Activated T-cell treated with anti-CD3 and anti-CD28 coated beads, Interleukin-2, amount 50 U/mL, for 4 hours (primary cell): Measurements from ENCODE around the gene SPATA18. TPM values are rescaled to one million over a fixed set of nuclear protein-coding genes. Genes with fewer than 3 reads are reported as not detected.

Experiments used
- ATAC-seq, 2 donors: fragments of 200-7000 bp; cut with Tn5 transposase; one replicate each; pipeline ENCODE4 v1.10.0; 2021
- DNase-seq: peaks from one replicate; pipeline ENCODE4 v3.0.0-alpha.2; 2020
- H3K27me3 Mint-ChIP-seq: one replicate; pipeline ENCODE4 v1.8.0; 2021; ENCODE audit warnings: low read depth, mixed read lengths
- H3K36me3 Mint-ChIP-seq: one replicate; pipeline ENCODE4 v1.8.0; 2022; ENCODE audit warnings: mixed read lengths; ENCODE audit not compliant: insufficient read depth
- H3K4me1 Mint-ChIP-seq: one replicate; pipeline ENCODE4 v1.8.0; 2021; ENCODE audit warnings: low read depth, mixed read lengths
- H3K4me3 Mint-ChIP-seq: one replicate; pipeline ENCODE4 v1.8.0; 2021; ENCODE audit warnings: mild to moderate bottlenecking, moderate library complexity, mixed read lengths
- H3K9me3 Mint-ChIP-seq: one replicate; pipeline ENCODE4 v1.8.0; 2021; ENCODE audit warnings: mixed read lengths
- total RNA-seq, 3 donors: library from RNA; stranded (reverse); gene quantifications; one replicate each; pipeline ENCODE4 v1.2.1, GENCODE V29; 2021

SPATA18 gene, protein sequence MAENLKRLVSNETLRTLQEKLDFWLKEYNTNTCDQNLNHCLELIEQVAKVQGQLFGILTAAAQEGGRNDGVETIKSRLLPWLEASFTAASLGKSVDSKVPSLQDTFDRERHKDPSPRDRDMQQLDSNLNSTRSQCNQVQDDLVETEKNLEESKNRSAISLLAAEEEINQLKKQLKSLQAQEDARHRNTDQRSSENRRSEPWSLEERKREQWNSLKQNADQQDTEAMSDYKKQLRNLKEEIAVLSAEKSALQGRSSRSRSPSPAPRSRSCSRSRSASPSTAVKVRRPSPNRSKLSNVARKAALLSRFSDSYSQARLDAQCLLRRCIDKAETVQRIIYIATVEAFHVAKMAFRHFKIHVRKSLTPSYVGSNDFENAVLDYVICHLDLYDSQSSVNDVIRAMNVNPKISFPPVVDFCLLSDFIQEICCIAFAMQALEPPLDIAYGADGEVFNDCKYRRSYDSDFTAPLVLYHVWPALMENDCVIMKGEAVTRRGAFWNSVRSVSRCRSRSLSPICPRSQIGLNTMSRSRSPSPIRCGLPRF
- total RNA-seq = under 1 TPM in 1 of 3 donors, not detected in 2; 0.05 TPM

DNA sequence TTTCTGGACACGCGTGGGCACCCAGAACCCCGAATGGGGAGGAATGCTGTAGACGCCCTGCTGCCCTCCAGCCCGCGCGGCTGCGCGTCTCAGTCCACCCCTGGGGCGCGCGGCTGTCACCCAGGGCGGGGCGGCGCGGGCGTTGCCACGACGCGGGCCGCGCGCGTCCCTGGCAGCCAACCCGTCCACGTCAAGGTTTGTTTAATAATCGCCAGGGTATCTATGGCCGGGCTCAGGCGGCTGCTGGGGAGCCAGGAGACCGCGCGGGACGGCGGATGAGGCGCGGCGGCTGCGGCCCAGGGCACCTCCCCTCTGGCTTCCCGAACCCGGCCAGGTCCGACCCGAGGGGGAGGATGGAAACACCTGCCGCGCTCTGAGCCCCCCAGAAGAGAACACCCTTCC, at the start of gene SPATA18:
Gene SPATA18, plus strand, starts transcription at position 92 of the 402 bp plus-strand sequence. CDS start 401 bp downstream, outside the sequence.
- Mint-ChIP-seq H3K36me3 (no peaks in the 10 kb centered on the region), H3K27me3 (peaks cover 65% of the 10 kb centered on the region), H3K4me3 (peak within 1 kb of the TSS; percentile 55), H3K4me1 (peaks cover 17% of the 10 kb centered on the region), H3K9me3 (no peaks in the 10 kb centered on the region)
- peak; percentile 57 to 68 for ATAC-seq
- DNase-seq = no peak

DNA sequence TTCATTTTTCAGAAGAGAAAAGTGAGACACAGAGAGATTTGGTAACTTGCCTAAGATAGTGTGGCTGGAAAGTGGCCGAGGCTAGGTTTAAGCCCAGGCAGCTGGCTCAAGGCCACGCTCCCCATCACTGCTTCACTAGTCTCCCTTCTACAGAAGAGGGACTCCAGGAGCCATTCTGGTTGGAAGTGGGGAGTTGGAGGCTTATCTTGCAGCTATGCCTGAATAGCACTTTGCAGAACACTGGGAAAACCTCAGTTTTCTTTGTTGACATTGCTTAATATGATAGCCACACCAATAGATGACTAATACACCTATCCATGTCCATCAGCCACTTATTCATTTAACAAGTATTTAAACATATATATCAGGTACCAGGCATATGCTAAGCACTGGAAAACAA, 49.5 kb upstream of the SPATA18 start:
- no peak for DNase-seq
- Mint-ChIP-seq H3K36me3 (no peaks in the 10 kb centered on the region), H3K4me3 (no peak overlapping the region), H3K27me3 (no peaks in the 10 kb centered on the region), H3K9me3 (no peaks in the 10 kb centered on the region), H3K4me1 (no peaks in the 10 kb centered on the region)
- no peak for ATAC-seq

DNA sequence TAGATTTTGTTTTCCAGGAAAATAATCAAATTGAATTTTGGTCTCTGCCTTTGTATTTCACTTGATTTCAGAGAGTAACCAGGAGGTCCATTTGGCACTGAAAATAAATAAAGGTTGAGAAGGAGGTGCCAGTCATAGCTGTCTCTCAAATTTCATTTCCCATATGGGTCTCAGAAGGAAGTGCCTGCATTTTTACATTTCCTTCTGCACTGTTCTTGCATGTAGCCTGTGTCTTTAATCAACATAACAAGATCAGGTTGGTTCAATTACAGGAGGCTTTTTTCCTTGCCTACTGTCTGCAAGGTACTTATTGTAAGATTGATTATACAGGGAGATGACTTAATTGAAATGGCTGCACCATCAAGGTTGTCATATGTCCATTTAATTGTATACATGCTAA, 46.7 kb upstream of the SPATA18 start:
- ATAC-seq = no peak
- no peak overlapping the region for H3K4me3 Mint-ChIP-seq

DNA sequence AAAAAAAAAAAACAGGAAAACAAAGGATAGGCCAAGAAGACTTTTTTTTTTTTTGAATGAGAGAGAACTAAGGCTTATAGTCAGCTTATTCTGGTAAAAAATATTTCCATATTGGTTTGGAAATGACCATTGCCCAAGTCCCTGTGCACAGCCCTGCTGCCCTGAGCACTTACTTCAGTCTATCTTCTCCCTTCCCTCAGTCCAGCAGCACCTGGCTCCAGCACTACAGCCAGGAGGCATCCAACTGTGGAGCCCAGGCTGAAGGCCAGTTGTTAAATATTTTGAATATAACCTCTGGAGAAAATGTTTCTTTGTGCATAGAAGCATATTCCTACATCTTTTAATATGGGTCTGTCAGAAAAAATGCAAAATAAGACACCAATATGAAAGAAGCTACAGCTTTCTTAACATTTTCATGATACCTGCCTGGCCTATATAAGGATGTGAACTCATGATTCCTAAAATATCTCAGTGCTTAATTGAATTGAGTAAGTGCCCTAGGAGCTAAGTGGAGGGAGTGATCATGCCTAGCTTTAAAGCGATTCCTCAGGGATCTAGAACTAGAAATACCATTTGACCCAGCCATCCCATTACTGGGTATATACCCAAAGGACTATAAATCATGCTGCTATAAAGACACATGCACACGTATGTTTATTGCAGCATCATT, 45.4 kb upstream of the SPATA18 start:
- ATAC-seq (no peak), DNase-seq (no peak)
- H3K27me3 Mint-ChIP-seq = no peaks in the 10 kb centered on the region
- no peaks in the 10 kb centered on the region for H3K4me1 Mint-ChIP-seq
- no peaks in the 10 kb centered on the region for H3K36me3 Mint-ChIP-seq
- H3K4me3 Mint-ChIP-seq = no peak overlapping the region
- H3K9me3 Mint-ChIP-seq = no peaks in the 10 kb centered on the region

More for the DNA sequence above, 46.7 kb upstream of the SPATA18 start:
- H3K36me3 Mint-ChIP-seq = no peaks in the 10 kb centered on the region
- no peaks in the 10 kb centered on the region for H3K9me3 Mint-ChIP-seq
- no peaks in the 10 kb centered on the region for H3K4me1 Mint-ChIP-seq
- no peaks in the 10 kb centered on the region for H3K27me3 Mint-ChIP-seq
- DNase-seq = no peak

DNA sequence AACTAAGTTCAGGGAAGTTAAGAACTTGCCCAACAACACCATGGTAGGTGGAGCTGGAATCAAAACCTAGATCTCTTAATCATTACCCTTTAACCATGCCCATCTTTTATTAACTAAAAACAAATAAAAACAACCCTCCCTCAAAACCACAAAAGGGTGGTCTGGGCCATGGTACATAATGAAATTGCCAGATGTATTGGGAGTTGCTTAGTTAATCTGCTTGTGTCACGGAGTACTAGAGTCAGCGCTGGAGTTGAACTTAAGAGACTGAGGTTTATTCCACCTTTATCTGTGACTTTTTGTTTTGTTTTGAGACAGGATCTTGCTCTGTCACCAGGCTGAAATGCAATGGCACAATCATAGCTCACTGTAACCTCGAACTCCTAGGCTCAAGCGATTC, 44.2 kb upstream of the SPATA18 start:
- no peak overlapping the region for H3K4me3 Mint-ChIP-seq

DNA sequence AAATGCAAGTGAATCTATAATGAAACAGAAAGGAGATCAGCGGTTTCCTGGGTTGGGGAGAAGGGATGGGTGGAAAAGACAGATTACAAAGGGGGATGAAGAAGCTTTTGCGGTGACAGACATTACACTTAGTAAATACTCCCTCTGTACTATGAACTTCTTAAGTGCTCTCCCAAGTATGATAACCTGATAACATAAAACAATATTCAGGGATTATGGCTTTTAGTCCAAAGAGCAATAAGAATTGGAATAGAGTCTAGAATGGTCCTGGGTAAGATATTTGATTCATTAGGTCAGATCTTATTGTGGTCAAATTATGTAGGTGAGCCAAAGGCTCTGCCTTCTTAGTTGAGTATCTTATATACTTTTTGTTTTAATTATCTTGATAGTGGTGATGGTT, 40.1 kb upstream of the SPATA18 start:
- Mint-ChIP-seq H3K27me3 (no peaks in the 10 kb centered on the region), H3K4me1 (no peaks in the 10 kb centered on the region), H3K36me3 (no peaks in the 10 kb centered on the region), H3K4me3 (no peak overlapping the region), H3K9me3 (no peaks in the 10 kb centered on the region)
- DNase-seq (no peak), ATAC-seq (no peak)

More for the DNA sequence above, 44.2 kb upstream of the SPATA18 start:
- Mint-ChIP-seq H3K36me3 (no peaks in the 10 kb centered on the region), H3K9me3 (no peaks in the 10 kb centered on the region), H3K27me3 (no peaks in the 10 kb centered on the region), H3K4me1 (no peaks in the 10 kb centered on the region)
- DNase-seq (no peak), ATAC-seq (no peak)

DNA sequence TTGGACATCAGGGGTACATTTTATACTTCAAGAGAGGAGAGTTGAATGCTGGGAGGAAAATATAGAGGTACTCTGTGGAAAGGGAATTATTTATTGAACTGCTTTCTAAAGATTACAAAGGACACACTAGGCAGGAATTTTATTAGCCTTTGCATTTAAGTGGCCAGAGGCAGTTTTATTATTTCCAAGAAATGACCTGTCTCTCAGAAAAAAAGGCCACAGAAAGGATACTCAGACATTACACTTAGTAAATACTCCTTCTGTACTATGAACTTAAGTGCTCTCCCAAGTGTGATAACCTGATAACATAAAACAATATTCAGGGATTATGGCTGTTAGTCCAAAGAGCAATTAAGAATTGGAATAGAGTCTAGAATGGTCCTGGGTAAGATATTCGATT, 38.5 kb upstream of the SPATA18 start:
- DNase-seq (no peak), ATAC-seq (no peak)
- Mint-ChIP-seq H3K36me3 (no peaks in the 10 kb centered on the region), H3K9me3 (no peaks in the 10 kb centered on the region), H3K4me1 (no peaks in the 10 kb centered on the region), H3K4me3 (no peak overlapping the region), H3K27me3 (no peaks in the 10 kb centered on the region)

DNA sequence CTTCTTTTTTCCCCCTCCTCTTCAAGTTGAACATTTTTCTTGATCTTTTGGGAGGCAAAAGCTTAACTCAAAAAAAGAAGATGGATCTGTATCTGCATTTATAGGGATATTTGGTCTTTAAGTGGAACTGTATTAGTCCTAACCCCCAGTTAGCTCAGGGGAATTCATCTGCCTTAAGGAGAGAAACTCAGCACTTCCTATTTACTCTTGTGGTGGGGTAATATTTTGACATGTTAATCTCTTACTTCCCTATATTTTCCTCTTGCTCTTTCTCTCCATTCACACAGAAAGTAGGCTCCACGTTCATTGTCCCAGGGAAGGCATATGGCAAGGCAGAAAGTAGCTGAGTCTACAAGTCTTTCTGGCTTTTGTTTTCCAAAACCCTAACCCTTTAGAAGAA, 36.2 kb upstream of the SPATA18 start:
- no peaks in the 10 kb centered on the region for H3K36me3 Mint-ChIP-seq
- ATAC-seq (no peak), DNase-seq (no peak)
- H3K27me3 Mint-ChIP-seq = no peaks in the 10 kb centered on the region
- peaks cover under 1% of the 10 kb centered on the region for H3K4me1 Mint-ChIP-seq
- no peaks in the 10 kb centered on the region for H3K9me3 Mint-ChIP-seq
- no peak overlapping the region for H3K4me3 Mint-ChIP-seq

DNA sequence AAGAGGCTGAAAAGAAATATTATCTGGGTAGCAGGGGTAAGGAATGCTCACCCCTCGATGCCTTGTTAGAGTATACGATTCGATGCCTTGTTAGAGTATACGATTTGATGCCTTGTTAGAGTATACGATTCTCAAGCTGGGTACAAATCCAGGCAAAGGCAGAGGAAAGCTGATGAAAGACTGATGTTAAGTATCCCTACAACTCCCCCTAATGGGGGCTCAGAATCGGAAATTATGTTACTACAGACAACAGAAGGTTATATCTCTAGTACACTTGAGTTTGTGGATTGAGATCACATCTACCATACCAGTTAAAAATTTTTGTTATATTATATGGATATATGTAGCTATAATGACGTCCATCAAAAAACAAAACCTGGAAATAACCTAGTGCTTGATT, 35.7 kb upstream of the SPATA18 start:
- Mint-ChIP-seq H3K27me3 (no peaks in the 10 kb centered on the region), H3K4me3 (no peak overlapping the region), H3K4me1 (peaks cover 2% of the 10 kb centered on the region), H3K9me3 (no peaks in the 10 kb centered on the region), H3K36me3 (no peaks in the 10 kb centered on the region)
- DNase-seq = no peak
- ATAC-seq = no peak

DNA sequence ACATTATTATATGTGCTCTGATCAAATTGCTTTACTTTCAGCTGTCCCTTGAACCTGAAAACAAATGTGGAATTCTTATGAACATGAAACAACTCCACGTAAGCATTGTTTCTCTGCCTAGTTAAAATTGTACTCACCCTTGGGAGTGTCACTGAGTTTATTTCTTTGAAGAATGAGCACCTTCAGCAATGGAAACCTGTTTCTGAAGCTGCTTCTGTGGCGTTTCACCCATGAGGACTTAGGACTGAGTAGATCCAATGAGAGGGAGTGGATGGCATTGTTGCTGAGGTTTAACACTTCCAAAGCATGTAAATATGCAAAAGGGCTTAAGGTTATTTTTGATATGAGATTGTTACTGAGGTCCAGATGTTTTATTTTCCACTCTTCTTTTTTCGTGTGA, 34.1 kb upstream of the SPATA18 start:
- no peak overlapping the region for H3K4me3 Mint-ChIP-seq
- H3K27me3 Mint-ChIP-seq = no peaks in the 10 kb centered on the region
- no peaks in the 10 kb centered on the region for H3K36me3 Mint-ChIP-seq
- ATAC-seq = no peak
- peaks cover 2% of the 10 kb centered on the region for H3K4me1 Mint-ChIP-seq
- no peaks in the 10 kb centered on the region for H3K9me3 Mint-ChIP-seq
- DNase-seq = no peak

DNA sequence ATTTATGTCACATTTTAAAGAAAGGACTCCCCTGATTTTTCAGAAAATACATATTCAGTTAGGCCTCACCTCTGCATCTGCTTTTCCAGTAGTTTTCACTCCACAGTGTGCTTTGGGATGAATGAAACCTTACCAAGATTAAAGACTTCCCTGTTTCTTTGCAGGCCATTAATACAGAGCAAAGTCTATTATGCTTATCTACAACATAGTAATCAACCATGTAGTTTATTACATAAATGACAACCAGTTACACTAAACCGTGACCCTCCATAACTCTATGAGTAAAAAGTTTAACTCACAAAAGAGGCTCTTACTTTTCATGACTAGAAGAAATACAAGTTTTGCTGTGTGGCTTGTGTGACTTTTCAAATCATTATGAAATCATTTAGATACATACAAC, 33.3 kb upstream of the SPATA18 start:
- Mint-ChIP-seq H3K36me3 (no peaks in the 10 kb centered on the region), H3K9me3 (no peaks in the 10 kb centered on the region), H3K27me3 (no peaks in the 10 kb centered on the region)

DNA sequence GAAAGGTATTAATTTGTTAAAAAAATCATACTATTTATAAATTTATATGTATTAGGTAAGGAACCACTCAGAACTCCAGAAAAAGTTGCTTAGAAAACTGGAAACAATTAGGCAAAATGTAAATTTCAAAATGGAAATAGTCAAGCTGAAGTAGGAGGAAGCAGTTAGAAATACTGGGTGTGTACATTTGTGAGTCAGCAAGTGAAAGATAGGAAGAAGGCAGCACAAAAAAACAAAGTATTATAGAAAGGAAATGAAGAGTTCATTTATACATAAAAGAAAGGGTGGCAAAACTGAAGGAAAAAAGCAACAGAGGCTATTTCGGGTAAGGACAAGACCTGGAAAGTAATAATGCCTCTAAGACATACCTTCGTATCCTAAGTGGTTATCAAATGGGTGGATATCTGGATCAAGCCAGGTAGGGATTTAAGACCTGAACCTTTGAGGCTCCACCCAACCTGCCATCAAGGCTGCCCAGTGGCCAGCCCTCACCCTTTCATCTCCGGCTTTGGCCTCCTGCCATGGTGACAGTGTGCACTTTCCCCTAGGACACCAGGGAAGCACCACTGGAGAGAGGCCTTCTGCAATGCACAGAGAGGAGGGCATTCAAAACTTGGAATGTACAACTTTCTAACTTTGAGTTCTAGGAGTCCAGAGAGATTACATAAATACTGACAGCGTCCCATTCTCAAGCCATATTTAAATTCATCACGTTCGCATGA, 31.0 kb upstream of the SPATA18 start, which contains the start of gene LRRC66:
Gene LRRC66, minus strand, starts transcription at position 428 of the 722 bp plus-strand sequence. CDS start 2,750 bp downstream, outside the sequence.
- no peak for DNase-seq
- H3K4me3 Mint-ChIP-seq = no peak within 1 kb of the TSS
- H3K4me1 Mint-ChIP-seq = peaks cover 2% of the 10 kb centered on the region
- H3K27me3 Mint-ChIP-seq = no peaks in the 10 kb centered on the region
- ATAC-seq = no peak
- no peaks in the 10 kb centered on the region for H3K9me3 Mint-ChIP-seq
- peaks cover 7% of the 10 kb centered on the region for H3K36me3 Mint-ChIP-seq

More for the DNA sequence above, 33.3 kb upstream of the SPATA18 start:
- H3K4me3 Mint-ChIP-seq = no peak overlapping the region
- H3K4me1 Mint-ChIP-seq = peaks cover 2% of the 10 kb centered on the region
- DNase-seq (no peak), ATAC-seq (no peak)

DNA sequence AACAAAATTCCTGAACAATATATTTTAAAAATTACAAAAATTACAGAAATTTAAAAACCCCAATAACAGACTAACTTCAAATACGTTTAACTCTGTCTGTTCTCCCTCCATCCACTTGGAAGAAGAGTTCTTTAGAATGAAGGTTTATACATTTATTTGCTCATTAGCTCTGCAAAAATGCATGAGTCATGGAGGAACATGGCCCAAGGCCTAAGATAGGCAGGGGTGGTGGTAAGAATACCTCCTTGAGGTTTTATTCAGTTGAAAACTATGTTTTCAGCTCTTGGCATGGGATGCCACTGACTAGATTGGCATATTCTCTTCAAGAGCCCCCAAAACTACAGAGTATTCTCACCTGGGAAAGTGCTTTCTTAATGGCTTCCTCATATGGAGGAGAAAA, 22.1 kb upstream of the SPATA18 start:
- ATAC-seq (no peak), DNase-seq (no peak)
- no peaks in the 10 kb centered on the region for H3K4me1 Mint-ChIP-seq
- H3K9me3 Mint-ChIP-seq = no peaks in the 10 kb centered on the region
- no peak overlapping the region for H3K4me3 Mint-ChIP-seq
- peaks cover 10% of the 10 kb centered on the region for H3K36me3 Mint-ChIP-seq
- H3K27me3 Mint-ChIP-seq = no peaks in the 10 kb centered on the region

DNA sequence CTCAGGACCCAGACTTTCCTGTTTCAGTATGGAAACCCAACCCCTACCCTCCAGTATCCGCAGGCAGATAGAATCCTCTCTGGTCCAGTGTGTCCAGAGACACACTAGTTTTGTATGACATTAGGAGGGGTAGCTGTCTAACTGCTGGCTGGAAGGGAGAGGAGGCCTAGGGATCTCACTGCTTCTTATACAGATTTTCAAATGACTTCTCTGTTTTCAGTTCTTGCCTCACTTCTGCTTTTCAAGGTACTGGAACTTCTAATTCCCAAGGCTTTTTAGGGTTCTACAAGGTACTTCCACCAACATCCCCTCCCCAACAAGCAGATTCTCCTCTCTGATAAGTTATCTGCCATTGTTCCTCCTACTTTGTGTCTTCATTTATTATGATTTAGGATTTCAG, 19.1 kb upstream of the SPATA18 start:
- H3K27me3 Mint-ChIP-seq = no peaks in the 10 kb centered on the region
- ATAC-seq (no peak), DNase-seq (no peak)
- no peak overlapping the region for H3K4me3 Mint-ChIP-seq
- H3K4me1 Mint-ChIP-seq = peaks cover 12% of the 10 kb centered on the region
- peaks cover 8% of the 10 kb centered on the region for H3K36me3 Mint-ChIP-seq
- no peaks in the 10 kb centered on the region for H3K9me3 Mint-ChIP-seq
